SK-N-SH treated with all-trans-retinoic acid at 6 μM for 48 hours (cell line): ENCODE results near the gene BCAR1.
A peak's percentile ranks its signal among the peaks of the same experiment; 100 is the strongest.

Source experiments
- ATAC-seq: fragments of 200-7000 bp; cut with Tn5 transposase; 3 replicates; pipeline ENCODE4 v1.9.1; 2020; ENCODE audit warnings: mild to moderate bottlenecking, moderate library complexity
- BACH2 ChIP-seq: fragments of 250-450 bp; sonication (Bioruptor Pico); IDR thresholded peaks from 2 replicates; pipeline ENCODE4 v1.9.0; 2021; ENCODE audit warnings: mild to moderate bottlenecking, borderline replicate concordance
- CSDC2 ChIP-seq: fragments of 250-450 bp; sonication (Bioruptor Pico); IDR thresholded peaks from 2 replicates; pipeline ENCODE4 v1.5.0; 2020; ENCODE audit warnings: mild to moderate bottlenecking, moderate library complexity
- CSRNP3 ChIP-seq: fragments of 250-450 bp; sonication (Bioruptor Pico); IDR thresholded peaks from 2 replicates; pipeline ENCODE4 v1.5.1; 2021; ENCODE audit warnings: mild to moderate bottlenecking, moderate library complexity
- GLIS3 ChIP-seq: fragments of 250-450 bp; sonication (Bioruptor Pico); IDR thresholded peaks from 2 replicates; pipeline ENCODE4 v1.5.0; 2020; ENCODE audit warnings: mild to moderate bottlenecking, moderate library complexity
- ISL1 ChIP-seq: fragments of 250-450 bp; sonication (Bioruptor Pico); IDR thresholded peaks from 2 replicates; pipeline ENCODE4 v2.1.2; 2022; ENCODE audit warnings: mild to moderate bottlenecking, moderate library complexity
- OSR1 ChIP-seq: fragments of 250-450 bp; sonication (Bioruptor Pico); IDR thresholded peaks from 2 replicates; pipeline ENCODE4 v1.8.0; 2022; ENCODE audit warnings: moderate library complexity, mild to moderate bottlenecking, inconsistent platforms
- POU6F1 ChIP-seq: fragments of 250-450 bp; sonication (Bioruptor Pico); IDR thresholded peaks from 2 replicates; pipeline ENCODE4 v1.8.0; 2021; ENCODE audit warnings: low read depth, mild to moderate bottlenecking, moderate library complexity, borderline replicate concordance
- RARB ChIP-seq: fragments of 250-450 bp; sonication (Bioruptor Pico); IDR thresholded peaks from 2 replicates; pipeline ENCODE4 v1.8.0; 2021; ENCODE audit warnings: mild to moderate bottlenecking, moderate library complexity
- SNAI2 ChIP-seq: fragments of 250-450 bp; sonication (Bioruptor Pico); IDR thresholded peaks from 2 replicates; pipeline ENCODE4 v1.5.0; 2020; ENCODE audit warnings: mild to moderate bottlenecking, moderate library complexity
- TCF4 ChIP-seq: fragments of 250-450 bp; sonication (Bioruptor Pico); IDR thresholded peaks from 2 replicates; pipeline ENCODE4 v1.8.0; 2021; ENCODE audit warnings: mild to moderate bottlenecking, moderate library complexity, borderline replicate concordance
- TOX ChIP-seq: fragments of 250-450 bp; sonication (Bioruptor Pico); IDR thresholded peaks from 2 replicates; pipeline ENCODE4 v1.8.0; 2021; ENCODE audit warnings: mild to moderate bottlenecking, moderate library complexity, borderline replicate concordance
- ZC3H10 ChIP-seq: fragments of 250-450 bp; sonication (Bioruptor Pico); IDR thresholded peaks from 2 replicates; pipeline ENCODE4 v1.5.1; 2021; ENCODE audit warnings: mild to moderate bottlenecking, moderate library complexity
- ZNF565 ChIP-seq: fragments of 450-650 bp; formaldehyde crosslinking; conservative IDR thresholded peaks from 2 replicates; pipeline ENCODE4 v1.5.0; 2020; ENCODE audit warnings: low read depth, mild to moderate bottlenecking, moderate library complexity
- ZNF70 ChIP-seq: fragments of 450-650 bp; formaldehyde crosslinking; IDR thresholded peaks from 2 replicates; pipeline ENCODE4 v1.5.0; 2020; ENCODE audit warnings: mild to moderate bottlenecking, moderate library complexity
- TF ChIP-seq, protein P1 (sequence below): fragments of 250-450 bp; sonication (Bioruptor Pico); IDR thresholded peaks from 2 replicates; pipeline ENCODE4 v1.8.0; 2020; ENCODE audit warnings: mild to moderate bottlenecking, moderate library complexity, borderline replicate concordance
- TF ChIP-seq, protein P2 (sequence below): fragments of 250-450 bp; sonication (Bioruptor Pico); IDR thresholded peaks from 2 replicates; pipeline ENCODE4 v1.5.1; 2020; ENCODE audit warnings: low read depth, mild to moderate bottlenecking, moderate library complexity

BCAR1 gene

GRCh38 chr16:75294773-75295459 is 43.5 kb upstream of the BCAR1 start:
- TF ChIP-seq SNAI2 (CRISPR knock-in tag) (no peak), ZNF565 (no peak), OSR1 (no peak), GLIS3 (CRISPR knock-in tag) (no peak), TCF4 (peak; percentile 66)
- TF ChIP-seq, protein P1, sequence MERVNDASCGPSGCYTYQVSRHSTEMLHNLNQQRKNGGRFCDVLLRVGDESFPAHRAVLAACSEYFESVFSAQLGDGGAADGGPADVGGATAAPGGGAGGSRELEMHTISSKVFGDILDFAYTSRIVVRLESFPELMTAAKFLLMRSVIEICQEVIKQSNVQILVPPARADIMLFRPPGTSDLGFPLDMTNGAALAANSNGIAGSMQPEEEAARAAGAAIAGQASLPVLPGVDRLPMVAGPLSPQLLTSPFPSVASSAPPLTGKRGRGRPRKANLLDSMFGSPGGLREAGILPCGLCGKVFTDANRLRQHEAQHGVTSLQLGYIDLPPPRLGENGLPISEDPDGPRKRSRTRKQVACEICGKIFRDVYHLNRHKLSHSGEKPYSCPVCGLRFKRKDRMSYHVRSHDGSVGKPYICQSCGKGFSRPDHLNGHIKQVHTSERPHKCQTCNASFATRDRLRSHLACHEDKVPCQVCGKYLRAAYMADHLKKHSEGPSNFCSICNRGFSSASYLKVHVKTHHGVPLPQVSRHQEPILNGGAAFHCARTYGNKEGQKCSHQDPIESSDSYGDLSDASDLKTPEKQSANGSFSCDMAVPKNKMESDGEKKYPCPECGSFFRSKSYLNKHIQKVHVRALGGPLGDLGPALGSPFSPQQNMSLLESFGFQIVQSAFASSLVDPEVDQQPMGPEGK = no peak
- ATAC-seq = peak; percentile 42; the same call in 1 of the 3 replicates

DNA sequence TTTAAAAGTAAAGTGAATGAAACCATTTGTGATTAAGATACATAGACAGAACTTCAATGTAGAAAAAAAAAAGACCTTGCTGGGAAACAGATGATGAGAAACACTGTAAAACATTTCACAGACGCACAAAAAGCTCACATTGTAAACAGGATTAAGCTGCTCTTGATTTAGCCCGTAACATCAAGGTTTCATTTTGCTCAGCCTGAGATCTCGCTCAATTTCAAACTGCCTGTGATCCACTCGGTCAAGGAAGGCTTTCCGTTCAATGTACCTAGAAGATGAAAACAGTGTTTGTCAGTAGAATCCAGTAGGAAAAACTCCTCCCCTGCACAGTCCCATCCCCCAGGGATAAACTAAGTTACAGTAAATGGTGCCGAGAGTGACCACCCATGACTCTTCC is 42.3 kb upstream of the BCAR1 start:
- no peak for ATAC-seq

DNA sequence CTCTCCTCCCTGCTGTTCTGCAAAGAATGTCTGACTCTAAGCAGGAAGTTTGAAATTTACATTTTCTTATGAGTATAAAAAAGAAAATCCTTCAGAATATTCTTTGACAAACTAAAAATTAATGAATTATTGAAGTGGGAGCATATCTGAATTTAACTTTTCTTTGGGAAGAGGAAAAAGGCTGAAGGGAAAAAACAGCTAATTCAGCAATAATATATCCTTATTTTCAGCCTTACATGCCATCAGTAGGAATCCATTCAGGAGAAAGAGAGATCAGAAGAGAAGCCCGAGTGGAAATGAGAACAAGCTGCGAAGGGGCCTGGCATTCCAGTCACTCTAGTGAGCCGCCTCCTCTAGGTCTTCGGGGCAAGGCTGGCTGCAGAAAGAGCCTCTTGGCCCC is 41.7 kb upstream of the BCAR1 start:
- TF ChIP-seq CSDC2 (no peak), BACH2 (CRISPR knock-in tag) (no peak), CSRNP3 (CRISPR knock-in tag) (no peak), POU6F1 (CRISPR knock-in tag) (no peak), OSR1 (no peak)
- TF ChIP-seq, protein P1 = no peak
- TF ChIP-seq, protein P2, sequence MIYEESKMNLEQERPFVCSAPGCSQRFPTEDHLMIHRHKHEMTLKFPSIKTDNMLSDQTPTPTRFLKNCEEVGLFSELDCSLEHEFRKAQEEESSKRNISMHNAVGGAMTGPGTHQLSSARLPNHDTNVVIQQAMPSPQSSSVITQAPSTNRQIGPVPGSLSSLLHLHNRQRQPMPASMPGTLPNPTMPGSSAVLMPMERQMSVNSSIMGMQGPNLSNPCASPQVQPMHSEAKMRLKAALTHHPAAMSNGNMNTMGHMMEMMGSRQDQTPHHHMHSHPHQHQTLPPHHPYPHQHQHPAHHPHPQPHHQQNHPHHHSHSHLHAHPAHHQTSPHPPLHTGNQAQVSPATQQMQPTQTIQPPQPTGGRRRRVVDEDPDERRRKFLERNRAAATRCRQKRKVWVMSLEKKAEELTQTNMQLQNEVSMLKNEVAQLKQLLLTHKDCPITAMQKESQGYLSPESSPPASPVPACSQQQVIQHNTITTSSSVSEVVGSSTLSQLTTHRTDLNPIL (CRISPR knock-in tag) = no peak
- TF ChIP-seq, all 23 proteins: peak for 0
- ATAC-seq = no peak

More for the DNA sequence above, 42.3 kb upstream of the BCAR1 start:
- no peak for TF ChIP-seq RARB
- no peak for TF ChIP-seq GLIS3 (CRISPR knock-in tag)

DNA sequence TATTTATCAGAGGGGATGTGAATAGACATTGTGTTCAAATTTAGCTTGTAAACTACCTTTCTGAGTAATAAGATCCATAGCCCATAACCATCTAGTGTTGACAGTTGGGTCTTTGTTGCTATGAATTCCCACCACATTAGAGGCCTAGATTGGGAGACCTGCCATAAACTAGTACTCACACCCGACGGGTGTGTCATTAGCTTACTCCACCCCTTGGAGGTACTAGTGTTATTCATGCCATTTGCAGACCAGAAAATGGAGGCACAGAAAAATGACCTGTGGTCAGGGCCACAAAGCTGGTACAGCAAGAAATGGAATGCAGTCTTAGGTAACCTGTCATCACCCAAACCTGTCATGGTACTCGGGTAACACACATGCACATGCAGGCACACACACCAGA is 41.3 kb upstream of the BCAR1 start:
- ATAC-seq = no peak
- TF ChIP-seq BACH2 (CRISPR knock-in tag) (no peak), ZNF70 (no peak), CSRNP3 (CRISPR knock-in tag) (no peak), TCF4 (no peak), ZNF565 (no peak), ZC3H10 (no peak), SNAI2 (CRISPR knock-in tag) (no peak), ISL1 (CRISPR knock-in tag) (no peak), POU6F1 (CRISPR knock-in tag) (no peak), OSR1 (no peak), TOX (CRISPR knock-in tag) (no peak), RARB (no peak)
- TF ChIP-seq, protein P1 = no peak
- TF ChIP-seq, protein P2 (CRISPR knock-in tag) = no peak
